Mesothelial cell of epicardium (in vitro differentiated cells): ENCODE results near the gene OR6B1. TPM values are rescaled to one million over a fixed set of nuclear protein-coding genes. Genes with fewer than 3 reads are reported as not detected.

Source experiments
- DNase-seq, 2 experiments: peaks; one replicate each; pipeline ENCODE4 v3.0.0; 2021; ENCODE audit warnings: low spot score in 2 of 2; ENCODE audit not compliant: unreplicated experiment in 2 of 2
- H3K27ac Mint-ChIP-seq: 2 replicates; pipeline ENCODE4 v1.8.0; 2021; ENCODE audit warnings: mixed read lengths
- H3K27me3 Mint-ChIP-seq: 2 replicates; pipeline ENCODE4 v1.8.0; 2021; ENCODE audit warnings: low read depth, mixed read lengths
- H3K36me3 Mint-ChIP-seq: 2 replicates; pipeline ENCODE4 v1.8.0; 2021; ENCODE audit warnings: mixed read lengths
- H3K4me1 Mint-ChIP-seq: 2 replicates; pipeline ENCODE4 v1.8.0; 2021; ENCODE audit warnings: mixed read lengths
- H3K4me3 Mint-ChIP-seq: 2 replicates; pipeline ENCODE4 v1.8.0; 2021; ENCODE audit warnings: mild to moderate bottlenecking, moderate library complexity, mixed read lengths
- H3K9me3 Mint-ChIP-seq: 2 replicates; pipeline ENCODE4 v1.8.0; 2021; ENCODE audit warnings: mixed read lengths
- total RNA-seq: library from RNA; stranded (reverse); gene quantifications from 3 replicates; pipeline ENCODE4 v1.2.1, GENCODE V29; 2021
- TF ChIP-seq, protein P1 (sequence below): fragments of 200-600 bp; sonication (generic); IDR thresholded peaks from one replicate; pipeline ENCODE4 v1.5.0; 2021; ENCODE audit warnings: antibody characterized with exemption; ENCODE audit not compliant: unreplicated experiment

OR6B1 gene
- total RNA-seq, 1 donor from 2014 or later, result not detected

DNA sequence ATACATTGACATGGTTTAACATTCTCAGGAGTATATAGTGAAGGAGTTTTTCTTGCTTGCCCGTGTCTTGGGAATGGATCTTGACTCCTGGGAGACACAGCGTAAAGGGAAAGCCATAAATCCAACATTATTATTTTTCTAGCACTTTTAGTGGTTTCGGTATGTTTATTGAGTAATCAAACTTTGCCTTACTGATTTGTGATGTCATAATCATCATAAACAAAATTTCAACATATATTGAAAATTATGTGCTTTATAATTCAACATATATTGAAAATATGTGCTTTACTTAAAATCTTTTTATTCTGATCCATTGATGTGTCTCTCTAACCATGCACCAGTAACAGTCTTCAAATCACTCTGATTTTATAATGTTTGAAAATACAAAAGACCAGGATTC lies 28.4 kb downstream of the OR6B1 start:
- Mint-ChIP-seq H3K36me3 (no peaks in the 10 kb centered on the region), H3K4me1 (peaks cover 19% of the 10 kb centered on the region), H3K9me3 (no peaks in the 10 kb centered on the region), H3K27ac (no peak overlapping the region), H3K27me3 (no peaks in the 10 kb centered on the region), H3K4me3 (no peak overlapping the region)
- no peak for DNase-seq
- TF ChIP-seq, protein P1, sequence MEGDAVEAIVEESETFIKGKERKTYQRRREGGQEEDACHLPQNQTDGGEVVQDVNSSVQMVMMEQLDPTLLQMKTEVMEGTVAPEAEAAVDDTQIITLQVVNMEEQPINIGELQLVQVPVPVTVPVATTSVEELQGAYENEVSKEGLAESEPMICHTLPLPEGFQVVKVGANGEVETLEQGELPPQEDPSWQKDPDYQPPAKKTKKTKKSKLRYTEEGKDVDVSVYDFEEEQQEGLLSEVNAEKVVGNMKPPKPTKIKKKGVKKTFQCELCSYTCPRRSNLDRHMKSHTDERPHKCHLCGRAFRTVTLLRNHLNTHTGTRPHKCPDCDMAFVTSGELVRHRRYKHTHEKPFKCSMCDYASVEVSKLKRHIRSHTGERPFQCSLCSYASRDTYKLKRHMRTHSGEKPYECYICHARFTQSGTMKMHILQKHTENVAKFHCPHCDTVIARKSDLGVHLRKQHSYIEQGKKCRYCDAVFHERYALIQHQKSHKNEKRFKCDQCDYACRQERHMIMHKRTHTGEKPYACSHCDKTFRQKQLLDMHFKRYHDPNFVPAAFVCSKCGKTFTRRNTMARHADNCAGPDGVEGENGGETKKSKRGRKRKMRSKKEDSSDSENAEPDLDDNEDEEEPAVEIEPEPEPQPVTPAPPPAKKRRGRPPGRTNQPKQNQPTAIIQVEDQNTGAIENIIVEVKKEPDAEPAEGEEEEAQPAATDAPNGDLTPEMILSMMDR, result no peak

DNA sequence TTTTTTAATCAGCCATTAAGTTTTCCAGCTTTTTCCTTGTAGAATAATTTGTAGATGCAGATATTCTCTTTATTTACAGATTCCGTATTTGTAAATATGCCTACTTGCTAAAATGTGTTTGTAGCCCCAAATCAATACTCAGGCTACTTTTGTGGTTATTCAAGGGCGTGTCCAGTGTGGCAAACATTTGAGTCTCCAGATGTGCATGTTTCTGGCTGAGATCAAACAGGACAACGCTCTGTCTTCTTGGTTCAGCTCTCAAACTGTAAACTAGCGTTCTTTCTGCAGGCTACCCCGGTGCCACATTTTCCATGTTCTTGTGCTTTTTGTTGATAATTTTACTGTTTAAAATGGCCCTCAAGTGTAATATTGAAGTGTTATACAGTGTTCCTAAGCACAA lies 32.4 kb downstream of the OR6B1 start:
- TF ChIP-seq, protein P1, result no peak
- H3K4me3 Mint-ChIP-seq, result no peak overlapping the region
- no peaks in the 10 kb centered on the region for H3K27me3 Mint-ChIP-seq
- H3K36me3 Mint-ChIP-seq, result no peaks in the 10 kb centered on the region
- H3K4me1 Mint-ChIP-seq, result peaks cover 19% of the 10 kb centered on the region
- H3K27ac Mint-ChIP-seq, result no peak overlapping the region
- H3K9me3 Mint-ChIP-seq, result no peaks in the 10 kb centered on the region
- no peak for DNase-seq

DNA sequence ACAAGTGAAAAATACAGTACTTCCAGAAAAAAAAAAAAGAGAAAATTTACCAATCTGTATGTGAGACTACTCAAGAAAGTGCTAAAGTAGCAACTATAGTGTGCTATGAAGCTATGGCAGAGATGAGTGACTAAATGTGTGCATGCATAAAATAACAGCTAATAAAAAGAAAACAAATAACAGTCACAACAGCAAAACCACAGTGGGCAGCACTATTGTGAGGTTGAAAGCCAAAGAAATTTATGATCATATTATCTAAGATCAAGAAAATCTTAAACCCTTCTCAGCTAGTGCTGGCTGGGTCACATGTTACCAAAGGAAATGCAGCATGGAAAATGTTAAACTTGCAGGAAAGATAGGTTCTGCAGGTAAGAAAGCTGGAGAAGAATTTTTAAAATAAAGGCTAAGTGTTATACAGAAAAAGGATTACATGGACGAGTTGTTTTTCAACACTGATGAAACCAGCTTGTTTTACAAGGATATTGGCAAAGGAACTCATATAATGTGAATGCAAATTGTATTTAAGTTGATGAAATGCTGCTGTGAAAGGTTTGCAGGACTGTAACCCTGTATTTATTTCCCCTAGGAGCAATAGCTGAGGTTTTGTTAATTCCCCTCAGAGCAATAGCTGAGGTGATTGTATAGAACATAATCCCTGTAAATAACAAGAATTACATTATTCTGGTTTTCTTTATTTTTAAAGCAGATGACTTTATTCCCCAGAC lies 33.0 kb downstream of the OR6B1 start:
- Mint-ChIP-seq H3K27me3 (no peaks in the 10 kb centered on the region), H3K36me3 (no peaks in the 10 kb centered on the region), H3K4me1 (peaks cover 19% of the 10 kb centered on the region), H3K27ac (no peak overlapping the region), H3K4me3 (no peak overlapping the region), H3K9me3 (no peaks in the 10 kb centered on the region)
- no peak for DNase-seq
- TF ChIP-seq, protein P1, result no peak

DNA sequence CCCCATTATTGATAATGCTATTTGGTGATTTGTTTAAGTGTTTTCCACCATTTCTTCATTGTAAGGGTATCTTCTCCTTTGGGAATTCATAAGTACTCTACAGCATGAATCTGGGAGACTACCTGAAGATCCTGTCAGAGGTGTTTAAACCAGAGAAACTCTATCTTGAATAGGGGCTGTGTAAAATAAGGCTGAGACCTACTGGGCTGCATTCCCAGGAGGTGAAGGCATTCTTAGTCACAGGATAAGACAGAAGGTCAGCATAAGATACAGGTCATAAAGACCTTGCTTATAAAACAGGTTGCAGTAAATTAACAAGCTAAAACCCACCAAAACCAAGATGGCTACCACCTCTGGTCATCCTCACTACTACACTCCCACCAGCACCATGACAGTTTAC lies 35.3 kb downstream of the OR6B1 start:
- Mint-ChIP-seq H3K4me3 (no peak overlapping the region), H3K4me1 (peaks cover 21% of the 10 kb centered on the region), H3K27ac (no peak overlapping the region), H3K36me3 (no peaks in the 10 kb centered on the region), H3K27me3 (no peaks in the 10 kb centered on the region), H3K9me3 (no peaks in the 10 kb centered on the region)
- TF ChIP-seq, protein P1, result no peak
- DNase-seq, result no peak

DNA sequence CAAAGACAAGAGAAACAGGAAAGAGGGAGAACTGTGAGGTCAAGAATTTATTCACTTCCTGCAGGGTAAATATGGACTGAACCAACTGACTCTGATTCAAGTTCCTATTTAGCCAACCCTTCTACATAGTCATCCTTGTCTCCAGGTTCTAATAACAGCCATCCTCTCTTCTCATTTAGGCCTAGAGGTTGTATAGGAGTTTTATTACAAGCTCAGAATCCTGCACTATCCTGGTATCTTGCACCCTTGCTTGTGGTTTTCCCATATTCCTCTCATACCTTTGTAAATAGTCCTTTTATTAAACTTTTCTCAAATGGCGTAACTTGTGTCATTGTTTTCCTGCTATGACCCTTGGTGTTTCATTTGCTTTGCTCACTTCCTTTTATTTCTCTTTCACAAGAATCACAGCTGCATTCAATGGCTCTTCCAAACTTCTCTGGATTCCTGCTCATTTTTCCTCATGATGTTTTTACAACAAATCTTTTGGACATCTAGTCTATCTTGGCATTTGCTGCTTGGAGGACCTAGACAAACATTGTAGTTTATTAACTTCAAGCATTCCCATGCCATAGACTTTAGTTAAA lies 36.3 kb downstream of the OR6B1 start:
- TF ChIP-seq, protein P1, result no peak
- no peaks in the 10 kb centered on the region for H3K9me3 Mint-ChIP-seq
- H3K27ac Mint-ChIP-seq, result no peak overlapping the region
- H3K27me3 Mint-ChIP-seq, result no peaks in the 10 kb centered on the region
- no peak overlapping the region for H3K4me3 Mint-ChIP-seq
- H3K4me1 Mint-ChIP-seq, result peaks cover 17% of the 10 kb centered on the region
- H3K36me3 Mint-ChIP-seq, result no peaks in the 10 kb centered on the region
- DNase-seq, result no peak
